ENCODE data around the gene DOCK11.
"Not testable (repeated sequence)": the region's sequence is repeated elsewhere in the genome, so short reads cannot be mapped to it uniquely, and the experiment has no call there.

DOCK11 gene

GRCh38 chrX:118577041-118577440 is 81.4 kb downstream of the DOCK11 start:
- no peak for DNase-seq

- DNase-seq = peak in 1 of 2 experiments; percentile 11
Measured at GRCh38 chrX:118579417-118579816, 83.8 kb downstream of the DOCK11 start.

GRCh38 chrX:118582926-118583325 is 87.3 kb downstream of the DOCK11 start:
- not testable (repeated sequence) for DNase-seq

- DNase-seq = no peak
Measured at GRCh38 chrX:118583781-118584180, 88.2 kb downstream of the DOCK11 start.

GRCh38 chrX:118585296-118585695 is 89.7 kb downstream of the DOCK11 start:
- DNase-seq = no peak

- not testable (repeated sequence) for DNase-seq
Measured at GRCh38 chrX:118586206-118586605, 90.6 kb downstream of the DOCK11 start.

GRCh38 chrX:118588715-118589114 is 93.1 kb downstream of the DOCK11 start:
- no peak for DNase-seq

GRCh38 chrX:118589227-118589626 is 93.6 kb downstream of the DOCK11 start:
- no peak for DNase-seq

GRCh38 chrX:118593407-118593806 is 97.8 kb downstream of the DOCK11 start:
- no peak for DNase-seq

- DNase-seq = no peak
Measured at GRCh38 chrX:118594697-118595420, 99.2 kb downstream of the DOCK11 start.

- DNase-seq = no peak
Measured at GRCh38 chrX:118595501-118596042, 100.0 kb downstream of the DOCK11 start.

GRCh38 chrX:118596390-118596789 is 100.8 kb downstream of the DOCK11 start:
- no peak for DNase-seq

GRCh38 chrX:118603981-118604380 is 108.4 kb downstream of the DOCK11 start:
- peak; percentile 33 to 46 for DNase-seq

- no peak for DNase-seq
Measured at GRCh38 chrX:118612290-118612689, 116.7 kb downstream of the DOCK11 start.

GRCh38 chrX:118614150-118614549 is 118.5 kb downstream of the DOCK11 start:
- DNase-seq = no peak

GRCh38 chrX:118615141-118615540 is 119.5 kb downstream of the DOCK11 start:
- no peak for DNase-seq

GRCh38 chrX:118621081-118621759 is 125.6 kb downstream of the DOCK11 start:
- DNase-seq = no peak

GRCh38 chrX:118623062-118623461 is 127.4 kb downstream of the DOCK11 start:
- no peak for DNase-seq

GRCh38 chrX:118626346-118626745 is 130.7 kb downstream of the DOCK11 start:
- no peak for DNase-seq

- DNase-seq = peak in 1 of 2 experiments; percentile 17
Measured at GRCh38 chrX:118627084-118627758, 131.6 kb downstream of the DOCK11 start.

GRCh38 chrX:118630848-118631247 is 135.2 kb downstream of the DOCK11 start:
- DNase-seq = no peak

- DNase-seq = no peak
Measured at GRCh38 chrX:118631586-118631985, 136.0 kb downstream of the DOCK11 start.

GRCh38 chrX:118632862-118633261 is 137.2 kb downstream of the DOCK11 start:
- no peak for DNase-seq

GRCh38 chrX:118633530-118633929 is 137.9 kb downstream of the DOCK11 start:
- DNase-seq = no peak

Data from NCI-H1930 (cell line).